Retina (tissue), 1 donor: ENCODE measurements around the gene SWAP70.
"Not testable (repeated sequence)": the region's sequence is repeated elsewhere in the genome, so short reads cannot be mapped to it uniquely, and the experiment has no call there.

Experiments used
- DNase-seq: peaks from one replicate; pipeline ENCODE4 v3.0.0-alpha.2; 2016

Gene SWAP70

GRCh38 chr11:9726321-9727022, 62.6 kb downstream of the SWAP70 start:
- DNase-seq, result no peak

- DNase-seq, result no peak
Observed at GRCh38 chr11:9728058-9728457, 64.2 kb downstream of the SWAP70 start.

GRCh38 chr11:9731256-9731655, 67.4 kb downstream of the SWAP70 start:
- DNase-seq, result no peak

- no peak for DNase-seq
Observed at GRCh38 chr11:9732453-9732852, 68.6 kb downstream of the SWAP70 start.

GRCh38 chr11:9733212-9733611, 69.3 kb downstream of the SWAP70 start:
- no peak for DNase-seq

DNA sequence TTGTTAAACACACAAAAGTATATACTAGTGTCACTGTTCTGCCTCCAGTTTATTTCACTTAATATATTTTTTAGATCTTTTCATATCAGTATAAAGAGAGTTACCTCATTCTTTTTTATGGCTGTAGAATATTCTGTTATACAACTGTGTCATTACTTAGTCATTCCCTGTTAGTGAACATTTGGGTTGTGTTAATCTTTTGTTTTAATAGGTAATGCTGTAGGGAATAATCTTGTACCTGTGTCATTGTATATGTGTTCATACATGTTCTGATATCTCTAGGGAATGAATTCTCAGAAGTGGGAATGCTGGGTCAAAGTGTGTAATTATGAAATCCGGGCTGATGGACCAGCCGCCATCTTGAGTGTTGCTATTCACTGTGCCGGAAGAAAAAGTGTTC, 71.4 kb downstream of the SWAP70 start:
- no peak for DNase-seq

- DNase-seq, result no peak
Observed at GRCh38 chr11:9735919-9736318, 72.0 kb downstream of the SWAP70 start.

- no peak for DNase-seq
Observed at GRCh38 chr11:9736365-9736764, 72.5 kb downstream of the SWAP70 start.

DNA sequence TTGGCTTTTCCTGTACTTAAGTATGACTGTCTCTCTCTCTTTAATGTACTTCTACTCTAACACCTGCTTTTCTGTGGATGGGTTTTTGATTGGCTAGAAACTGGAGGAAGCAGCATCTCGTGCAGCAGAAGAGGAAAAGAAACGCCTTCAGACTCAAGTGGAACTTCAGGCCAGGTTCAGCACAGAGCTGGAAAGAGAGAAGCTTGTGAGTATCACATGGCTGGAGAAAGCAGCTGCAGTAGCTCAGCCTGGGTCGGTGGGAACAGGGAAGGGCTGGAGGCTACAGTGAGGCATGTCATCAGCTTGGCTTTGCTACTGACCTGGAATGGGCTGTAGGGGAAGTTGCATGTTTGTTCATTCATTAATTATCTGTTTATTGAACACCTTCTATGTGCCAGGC, 74.2 kb downstream of the SWAP70 start:
- no peak for DNase-seq

- DNase-seq, result no peak
Observed at GRCh38 chr11:9738707-9739106, 74.8 kb downstream of the SWAP70 start.

- DNase-seq, result no peak
Observed at GRCh38 chr11:9739123-9739900, 75.4 kb downstream of the SWAP70 start.

GRCh38 chr11:9740202-9740883, 76.5 kb downstream of the SWAP70 start:
- DNase-seq, result no peak

DNA sequence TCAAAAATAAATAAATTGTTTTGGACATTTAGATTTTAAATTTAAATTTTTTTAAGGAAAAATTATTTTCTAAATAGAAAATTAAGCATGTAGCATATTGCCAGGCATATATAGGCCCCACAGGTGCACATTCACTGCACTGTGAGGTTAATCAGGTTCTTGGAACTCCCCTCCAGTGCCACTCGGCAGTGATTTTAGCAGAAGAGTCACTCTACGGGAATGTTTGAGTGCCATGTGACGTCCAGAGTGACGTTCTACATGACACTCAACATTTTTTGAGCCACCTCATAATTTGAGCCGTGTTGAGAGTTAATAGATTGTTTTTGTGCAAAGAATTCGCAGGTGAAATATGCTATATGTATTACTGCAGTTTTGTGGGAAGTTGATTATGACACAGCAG, 77.4 kb downstream of the SWAP70 start:
- DNase-seq, result no peak

GRCh38 chr11:9743512-9743911, 79.6 kb downstream of the SWAP70 start:
- not testable (repeated sequence) for DNase-seq

- DNase-seq, result no peak
Observed at GRCh38 chr11:9745411-9746211, 81.7 kb downstream of the SWAP70 start.

DNA sequence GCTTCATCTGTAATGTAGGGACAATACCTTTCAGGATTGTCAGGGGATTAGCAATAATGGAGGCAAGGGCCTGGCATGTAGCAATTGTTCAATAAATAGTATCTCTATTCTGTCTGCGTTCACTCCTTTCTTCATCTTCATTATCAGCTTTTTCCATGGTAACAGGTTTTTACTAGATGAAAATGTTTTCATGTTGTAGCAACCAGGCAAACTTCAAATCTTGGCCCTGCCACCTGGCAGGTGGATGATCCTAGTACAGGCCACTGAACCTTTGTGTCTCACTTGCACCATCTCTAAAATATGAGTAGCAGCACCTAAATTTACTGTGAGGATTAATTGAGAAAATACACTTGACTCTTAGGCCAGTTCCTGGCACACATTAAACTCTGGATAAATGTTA, 83.4 kb downstream of the SWAP70 start:
- no peak for DNase-seq

DNA sequence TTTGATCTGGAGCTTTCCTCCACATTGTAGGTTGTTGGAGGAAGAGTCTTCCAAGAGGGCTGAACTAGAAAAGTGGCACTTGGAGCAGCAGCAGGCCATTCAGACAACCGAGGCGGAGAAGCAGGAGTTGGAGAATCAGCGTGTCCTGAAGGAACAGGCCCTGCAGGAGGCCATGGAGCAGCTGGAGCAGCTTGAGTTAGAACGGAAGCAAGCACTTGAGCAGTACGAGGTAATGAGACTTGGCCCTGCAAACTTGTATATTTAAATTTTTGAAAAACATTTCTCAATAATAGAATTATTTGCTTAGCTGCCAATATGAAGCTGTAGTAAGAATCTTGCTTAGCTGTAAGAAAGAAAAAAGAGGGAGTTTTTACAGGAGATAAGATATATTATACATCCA, 84.0 kb downstream of the SWAP70 start:
- DNase-seq, result no peak

DNA sequence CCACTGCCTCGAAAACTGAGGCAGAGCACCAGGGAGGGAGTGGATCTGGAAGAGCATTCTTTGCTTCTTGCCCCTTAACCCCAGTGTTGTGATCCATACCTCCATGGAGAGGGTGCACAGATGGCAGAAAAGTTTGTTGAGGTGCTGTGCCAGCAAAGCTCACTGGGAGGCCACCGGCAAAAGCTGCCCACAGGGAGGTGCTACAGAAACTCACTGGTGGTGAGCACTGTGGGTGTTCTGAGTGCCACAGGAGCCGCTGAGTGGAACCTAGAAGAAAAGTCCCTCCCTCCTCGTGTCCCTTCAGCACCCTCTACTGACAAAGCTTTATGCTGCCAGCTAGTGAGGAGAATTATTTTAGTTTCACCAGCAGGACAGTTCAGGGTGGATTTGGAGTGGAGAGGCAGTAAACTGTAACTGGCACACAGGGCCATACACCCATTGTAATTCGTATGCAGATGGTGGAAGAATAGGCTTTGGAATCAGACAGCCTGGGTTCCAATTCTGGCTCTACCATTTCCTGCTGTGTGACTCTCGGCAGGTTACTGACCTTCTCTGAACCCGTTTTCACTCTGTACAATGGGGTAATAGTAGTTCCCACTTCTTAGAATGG, 84.6 kb downstream of the SWAP70 start:
- no peak for DNase-seq

GRCh38 chr11:9750551-9750950, 86.7 kb downstream of the SWAP70 start:
- no peak for DNase-seq

DNA sequence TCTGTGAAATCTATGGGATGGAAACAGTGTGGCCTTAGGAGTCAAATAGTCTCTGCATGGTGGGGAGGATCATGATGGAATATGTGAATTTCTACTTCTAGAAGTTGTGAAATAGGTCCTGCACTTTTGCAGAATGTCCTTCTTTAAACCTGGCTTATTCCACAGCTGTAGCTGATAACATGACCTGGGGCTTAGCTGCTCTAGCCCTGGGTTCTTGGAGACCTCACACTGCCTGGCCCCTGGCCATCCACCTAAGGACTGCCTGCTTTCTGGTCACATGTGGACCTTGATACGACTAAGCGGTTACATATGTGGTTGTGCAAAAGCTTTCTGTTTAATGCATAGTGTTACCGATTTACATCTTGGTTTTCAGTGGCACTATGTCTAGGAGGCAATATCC, 88.2 kb downstream of the SWAP70 start:
- no peak for DNase-seq

- no peak for DNase-seq
Observed at GRCh38 chr11:9753021-9753420, 89.1 kb downstream of the SWAP70 start.

DNA sequence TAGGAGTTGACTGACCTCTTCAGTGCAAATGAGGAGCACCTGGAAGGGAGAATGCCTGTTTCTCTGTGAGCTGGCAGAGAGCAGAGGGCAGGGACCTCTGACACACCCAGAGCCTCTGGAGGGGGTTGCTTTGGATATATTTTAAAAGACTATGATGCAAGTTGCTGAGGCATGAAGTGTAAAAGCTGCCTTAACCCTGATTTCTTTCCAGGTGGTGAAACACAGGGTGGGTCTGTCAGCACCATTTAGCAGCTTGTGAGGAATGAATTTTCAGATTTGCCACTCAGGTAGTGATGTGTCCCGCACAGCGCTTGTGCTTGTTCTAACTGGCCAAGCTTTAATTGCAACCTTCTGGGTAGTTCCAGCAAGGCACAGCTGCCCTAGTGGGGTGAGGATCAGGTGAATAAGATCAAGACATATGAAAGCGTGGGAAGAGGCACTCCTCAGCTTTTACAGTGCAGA, 90.2 kb downstream of the SWAP70 start:
- DNase-seq, result no peak
